ENCODE data around the gene HSCB. TPM values are rescaled to one million over a fixed set of nuclear protein-coding genes. Genes with fewer than 3 reads are reported as not detected.
A peak's percentile ranks its signal among the peaks of the same experiment; 100 is the strongest.

Gene HSCB
- total and polyA plus RNA-seq, 2 of the 4 experiments (the other 2 are of a cell fraction): 5.4 to 13.2 TPM

GRCh38 chr22:28714043-28714628 lies 27.7 kb upstream of the HSCB start:
- no peak overlapping the region for H4K5ac ChIP-seq (ENCODE audit: low read depth, low read length)
- H3K79me1 ChIP-seq (ENCODE audit: low read depth in 1 of 2, low read length in 2 of 2): 0 out of 4 replicates have a peak, but pooled peaks cover 0 to 3% of the 10 kb centered on the region in 2 experiments
- ATAC-seq (ENCODE audit: low read depth) (no peak), DNase-seq (no peak)
- H3K4me3 ChIP-seq (ENCODE audit: insufficient read depth, low read depth, low read length): no peak overlapping the region
- BruUV-seq (replicated peaks): no TSS peak
- H3K56ac ChIP-seq (ENCODE audit: extremely low read depth, insufficient read depth, low read length): no peak overlapping the region
- H3K9me3 ChIP-seq (ENCODE audit: control insufficient read depth, insufficient read depth, low read length): no peaks in the 10 kb centered on the region
- H2BK20ac ChIP-seq (ENCODE audit: low read depth, low read length): no peak overlapping the region
- peak overlapping the region; percentile 39; the same call in 1 of the 2 replicates for H3K18ac ChIP-seq (ENCODE audit: low read depth, low read length)
- H3K23ac ChIP-seq (ENCODE audit: low read depth, low read length): no peak overlapping the region
- H3K14ac ChIP-seq (replicated peaks; ENCODE audit: low read depth, low read length): no peak overlapping the region
- H3K4me1 ChIP-seq (ENCODE audit: control insufficient read depth, insufficient read depth, low read length): peaks cover 12% of the 10 kb centered on the region
- H2BK15ac ChIP-seq (ENCODE audit: low read depth, low read length): peak overlapping the region; percentile 44; the same call in 1 of the 3 replicates
- H3K27me3 ChIP-seq (ENCODE audit: control insufficient read depth, insufficient read depth, low read length): no peaks in the 10 kb centered on the region
- 0 out of 2 replicates have a peak overlapping the region, but pooled peaks have one; percentile 2 for H2AK5ac ChIP-seq (ENCODE audit: low read depth, low read length)
- peaks cover 3% of the 10 kb centered on the region; the same call in 1 of the 2 replicates for H3K9me1 ChIP-seq (ENCODE audit: insufficient read depth, low read length)
- H4K20me1 ChIP-seq (ENCODE audit: insufficient read depth, low read length): 0 out of 2 replicates have a peak, but pooled peaks cover 3% of the 10 kb centered on the region
- dilution Hi-C loops (cut with HindIII; ENCODE audit: low sequenced_read_pairs, unreplicated experiment) (no loop called here), intact Hi-C loops (cut with micrococcal nuclease) (loop anchor here (5.0 kb wide), 1 partner anchor 58 kb away; the partner anchor contains the start of gene CCDC117), in situ Hi-C loops (cut with MboI; ENCODE audit: low sequenced_read_pairs) (no loop called here)
- no CpG with 5 or more reads among the region's 2 CpGs for WGBS, 2 experiments (ENCODE audit: extremely low coverage in 2 of 2, insufficient read length in 1 of 2)
- H4K8ac ChIP-seq (ENCODE audit: low read depth in 2 of 2, low read length in 2 of 2): no peak overlapping the region
- no peak overlapping the region for H3K9ac ChIP-seq (ENCODE audit: low read depth, low read length)
- no peak overlapping the region for H2BK5ac ChIP-seq (ENCODE audit: low read depth, low read length, poor library complexity, severe bottlenecking)
- H2AK9ac ChIP-seq (replicated peaks; ENCODE audit: low read depth, low read length, poor library complexity): no peak overlapping the region
- TF ChIP-seq MAZ (IDR thresholded peaks at IDR 0.05; ENCODE audit: borderline replicate concordance, low read depth, low read length) (no peak), RCOR1 (IDR thresholded peaks at IDR 0.05; ENCODE audit: insufficient replicate concordance, low read length) (no peak), MAFK (IDR thresholded peaks at IDR 0.05; ENCODE audit: low read depth, low read length) (no peak), NFE2L2 (IDR thresholded peaks at IDR 0.05; ENCODE audit: low read depth, low read length) (no peak), CTCF (conservative IDR thresholded peaks at IDR 0.05; ENCODE audit: low read depth, low read length) (no peak), POLR2A (IDR thresholded peaks at IDR 0.05; ENCODE audit: low read depth, low read length) (no peak), CHD1 (IDR thresholded peaks at IDR 0.05; ENCODE audit: low read depth, low read length) (no peak), MXI1 (IDR thresholded peaks at IDR 0.05; ENCODE audit: borderline replicate concordance, low read depth, low read length) (no peak), BHLHE40 (IDR thresholded peaks at IDR 0.05; ENCODE audit: low read depth, low read length) (no peak), USF2 (IDR thresholded peaks at IDR 0.05; ENCODE audit: low read depth, low read length) (no peak), CEBPB (IDR thresholded peaks at IDR 0.05; ENCODE audit: low read depth, low read length) (no peak), FOS (IDR thresholded peaks at IDR 0.05; ENCODE audit: low read depth, low read length) (no peak), RAD21 (IDR thresholded peaks at IDR 0.05; ENCODE audit: low read length) (no peak), RFX5 (IDR thresholded peaks at IDR 0.05; ENCODE audit: low read depth, low read length) (no peak), ELK1 (IDR thresholded peaks at IDR 0.05; ENCODE audit: borderline replicate concordance, low read depth, low read length) (no peak), SMC3 (IDR thresholded peaks at IDR 0.05; ENCODE audit: low read depth, low read length) (no peak)
- H2AFZ ChIP-seq (replicated peaks; ENCODE audit: low read length, poor library complexity): no peak overlapping the region
- CTCF ChIA-PET: no interaction called here
- no peak overlapping the region for H3K4ac ChIP-seq (ENCODE audit: low read depth, low read length)
- no peak overlapping the region; the same call in 1 of the 2 replicates for H2BK120ac ChIP-seq (ENCODE audit: low read depth, low read length)
- POLR2A ChIA-PET (ENCODE audit: unreplicated experiment): no interaction called here
- no peak overlapping the region for H3K27ac ChIP-seq (ENCODE audit: insufficient read depth, low read length)
- H3K4me2 ChIP-seq (ENCODE audit: low read depth, low read length): no peak overlapping the region
- no peak overlapping the region for H4K91ac ChIP-seq (ENCODE audit: insufficient read depth, low read depth, low read length)
- no peaks in the 10 kb centered on the region for H3K36me3 ChIP-seq (ENCODE audit: control insufficient read depth, insufficient read depth, low read length)
